Stimulated activated CD4-positive, alpha-beta T cell treated with anti-CD3 and anti-CD28 coated beads, Interleukin-1b, Interleukin-23, amount 100 ng/mL, for 4 hours (primary cell): ENCODE measurements around the gene VASH2.

Experiments
- DNase-seq, 2 donors: peaks; one replicate each; pipeline ENCODE4 v3.0.0-alpha.2; 2020; ENCODE audit warnings: low read depth in 2 of 2

VASH2 gene

DNA sequence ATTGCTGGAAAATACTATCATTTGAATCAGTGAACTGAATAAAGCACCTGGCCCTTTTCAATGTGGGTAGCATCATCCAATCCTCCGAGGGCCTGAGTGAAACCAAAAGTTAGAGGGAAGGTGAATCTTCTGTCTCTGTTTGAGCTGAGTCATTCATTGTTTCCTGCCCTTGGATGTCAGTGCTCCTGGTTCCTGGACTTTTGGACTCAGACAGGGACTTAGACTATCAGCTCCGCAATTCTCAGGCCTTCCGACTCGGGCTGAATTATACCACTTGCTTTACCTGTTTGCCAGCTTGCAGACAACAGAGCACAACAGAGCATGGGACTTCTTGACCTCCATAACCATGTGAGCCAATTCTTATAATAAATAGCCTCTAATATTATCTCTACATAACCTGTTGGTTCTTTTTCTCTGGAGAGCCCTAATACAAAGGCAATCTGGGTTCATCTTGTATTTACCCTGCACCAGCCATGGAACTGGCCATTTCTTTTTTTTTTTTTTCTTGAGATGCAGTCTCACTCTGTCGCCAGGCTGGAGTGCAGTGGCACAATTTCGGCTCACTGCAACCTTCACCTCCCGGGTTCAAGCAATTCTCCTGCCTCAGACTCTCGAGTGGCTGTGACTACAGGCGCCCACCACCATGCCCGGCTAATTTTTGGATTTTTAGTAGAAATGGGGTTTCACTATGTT lies 19.2 kb upstream of the VASH2 start:
- DNase-seq, result no peak

DNA sequence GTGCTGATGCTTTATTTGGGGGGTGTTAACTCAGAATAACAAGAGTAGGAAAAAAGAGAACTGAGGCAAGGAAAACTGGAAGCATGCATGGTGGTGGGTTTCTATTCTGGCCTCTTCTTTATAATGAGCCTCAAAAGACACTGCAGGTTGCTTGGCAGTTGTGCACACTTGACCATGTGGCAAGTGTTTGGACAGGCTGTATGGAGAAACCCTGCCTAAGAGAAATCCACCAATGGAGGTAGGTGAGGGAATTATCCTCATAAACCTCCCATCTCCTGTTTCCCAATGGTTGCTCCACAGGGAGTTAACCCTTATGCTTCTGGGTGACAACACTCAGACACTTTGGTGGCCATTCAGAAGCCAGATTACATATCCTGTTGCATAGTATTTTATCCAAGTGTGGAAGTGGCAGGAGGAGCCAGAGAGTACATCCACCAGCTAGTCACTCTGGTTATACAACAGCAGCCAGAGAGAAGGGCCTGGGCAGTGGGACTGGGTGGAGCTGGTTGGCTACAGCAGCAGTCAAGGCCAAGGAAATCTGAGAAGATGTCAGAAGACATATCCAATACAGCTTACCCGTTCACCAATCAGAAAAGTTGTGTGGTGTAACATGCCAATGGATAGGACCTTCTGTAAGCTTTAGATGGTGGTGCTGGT lies 16.4 kb upstream of the VASH2 start:
- no peak for DNase-seq

GRCh38 chr1:212935387-212935981 lies 14.9 kb upstream of the VASH2 start:
- DNase-seq, result no peak

DNA sequence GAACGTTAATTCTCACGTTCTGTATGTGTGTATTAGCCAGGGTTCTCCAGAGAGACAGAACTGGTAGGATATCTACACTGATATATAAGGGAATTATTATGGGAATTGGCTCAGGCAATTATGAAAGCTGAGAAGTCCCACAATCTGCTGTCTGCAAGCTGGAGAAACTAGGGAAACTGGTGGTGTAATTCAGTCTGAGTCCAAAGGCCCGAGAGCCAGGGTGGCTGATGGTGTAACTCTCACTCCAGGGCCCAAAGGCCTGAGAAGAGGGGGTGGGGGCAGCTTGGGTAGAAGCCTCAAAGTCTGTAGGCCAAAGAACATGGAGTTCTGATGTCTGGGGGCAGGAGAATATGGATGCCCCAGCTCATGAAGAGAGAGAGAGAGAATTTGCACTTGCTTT lies 13.3 kb upstream of the VASH2 start:
- no peak for DNase-seq

DNA sequence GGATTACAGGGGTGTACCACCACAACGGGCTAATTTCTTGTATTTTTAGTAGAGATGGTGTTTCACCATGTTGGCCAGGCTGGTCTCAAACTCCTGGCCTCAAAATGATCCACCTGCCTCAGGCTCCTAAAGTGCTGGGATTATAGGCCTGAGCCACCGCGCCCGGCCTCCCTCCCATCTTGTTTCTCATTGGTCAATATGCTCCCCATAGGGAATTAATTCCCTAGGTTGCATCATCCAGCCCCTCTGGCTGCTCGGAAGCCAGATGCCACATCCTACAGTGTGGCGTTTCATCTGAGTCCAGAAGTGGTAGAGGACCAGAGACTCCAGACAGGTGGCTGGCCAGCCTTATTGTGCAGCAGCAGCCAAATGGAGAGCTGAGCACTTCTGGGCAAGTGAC lies 11.5 kb upstream of the VASH2 start:
- DNase-seq, result no peak

- DNase-seq, result no peak
Measured at GRCh38 chr1:212941452-212941851, 8.9 kb upstream of the VASH2 start.

DNA sequence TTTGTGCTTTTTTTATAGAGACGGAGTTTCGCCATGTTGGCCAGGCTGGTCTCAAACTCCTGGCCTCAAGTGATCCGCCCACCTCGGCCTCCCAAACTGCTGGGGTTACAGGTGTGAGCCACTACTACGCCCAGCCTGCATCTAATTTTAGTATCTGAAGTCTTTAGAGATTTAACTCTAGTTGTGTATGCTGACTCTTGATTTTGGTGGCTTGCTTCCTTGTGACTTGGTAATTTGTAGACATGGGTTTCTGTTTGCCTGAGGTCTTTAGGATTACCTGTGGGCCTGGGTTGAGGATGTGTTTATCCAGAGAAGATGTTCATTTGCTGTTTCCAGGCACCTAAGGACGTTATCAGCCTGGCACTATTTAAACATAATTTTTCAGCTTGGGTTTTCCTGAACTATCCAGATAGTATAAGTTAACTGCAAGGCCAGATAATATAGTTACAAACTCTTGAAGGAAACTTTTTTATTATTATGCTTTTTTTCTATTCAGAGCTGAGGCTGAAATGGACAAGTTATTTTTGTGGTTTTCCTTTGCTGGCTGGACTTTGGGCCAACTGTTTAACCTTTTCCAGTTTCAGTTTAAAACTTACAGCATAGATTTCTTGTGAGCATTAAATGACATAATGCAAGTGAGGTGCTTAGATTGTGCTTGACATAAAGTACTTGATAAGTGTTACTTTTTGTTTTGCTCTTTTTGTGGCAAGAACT lies 7.5 kb upstream of the VASH2 start:
- DNase-seq, result no peak

DNA sequence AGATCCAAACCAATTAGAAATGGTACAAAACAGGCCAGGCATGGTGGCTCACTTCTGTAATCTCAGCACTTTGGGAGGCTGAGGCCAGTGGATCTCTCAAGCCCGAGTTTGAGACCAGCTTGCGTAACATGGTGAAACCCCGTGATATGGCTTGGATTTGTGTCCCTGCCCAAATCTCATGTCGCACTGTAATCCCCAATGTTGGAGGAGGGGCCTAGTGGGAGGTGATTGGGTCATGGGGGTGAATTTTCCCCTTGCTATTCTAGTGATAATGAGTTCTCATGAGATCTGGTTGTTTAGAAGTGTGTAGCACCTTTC lies 7.0 kb upstream of the VASH2 start:
- no peak for DNase-seq

DNA sequence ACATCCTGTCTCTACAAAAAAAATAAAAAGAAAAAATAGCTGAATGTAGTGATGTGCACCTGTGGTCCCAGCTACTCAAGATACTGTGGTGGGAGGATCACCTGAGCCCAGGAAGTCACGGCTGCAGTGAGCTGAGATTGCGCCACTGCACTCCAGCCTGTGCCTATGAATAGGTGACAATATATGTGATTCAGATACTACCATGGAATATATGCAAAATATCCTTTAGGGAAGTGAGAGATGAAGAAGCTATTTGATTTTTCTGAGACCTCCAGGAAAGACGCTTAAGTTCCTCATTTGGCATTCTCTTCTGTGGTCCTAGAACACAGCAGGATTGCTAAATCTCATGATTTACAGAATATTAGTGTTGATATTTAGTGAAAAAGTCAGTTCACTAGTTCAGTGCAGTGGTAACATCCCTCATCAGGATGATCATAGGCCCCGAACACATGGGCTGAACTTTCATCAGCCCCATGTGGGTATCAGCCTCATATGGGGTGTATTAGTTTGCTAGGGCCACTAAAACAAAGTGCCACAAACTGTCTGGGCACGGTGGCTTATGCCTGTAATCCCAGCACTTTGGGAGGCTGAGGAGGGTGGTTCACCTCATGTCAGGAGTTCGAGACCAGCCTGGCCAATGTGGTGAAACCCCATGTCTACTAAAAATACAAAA lies 6.0 kb upstream of the VASH2 start:
- no peak for DNase-seq

GRCh38 chr1:212945056-212945455 lies 5.3 kb upstream of the VASH2 start:
- no peak for DNase-seq

DNA sequence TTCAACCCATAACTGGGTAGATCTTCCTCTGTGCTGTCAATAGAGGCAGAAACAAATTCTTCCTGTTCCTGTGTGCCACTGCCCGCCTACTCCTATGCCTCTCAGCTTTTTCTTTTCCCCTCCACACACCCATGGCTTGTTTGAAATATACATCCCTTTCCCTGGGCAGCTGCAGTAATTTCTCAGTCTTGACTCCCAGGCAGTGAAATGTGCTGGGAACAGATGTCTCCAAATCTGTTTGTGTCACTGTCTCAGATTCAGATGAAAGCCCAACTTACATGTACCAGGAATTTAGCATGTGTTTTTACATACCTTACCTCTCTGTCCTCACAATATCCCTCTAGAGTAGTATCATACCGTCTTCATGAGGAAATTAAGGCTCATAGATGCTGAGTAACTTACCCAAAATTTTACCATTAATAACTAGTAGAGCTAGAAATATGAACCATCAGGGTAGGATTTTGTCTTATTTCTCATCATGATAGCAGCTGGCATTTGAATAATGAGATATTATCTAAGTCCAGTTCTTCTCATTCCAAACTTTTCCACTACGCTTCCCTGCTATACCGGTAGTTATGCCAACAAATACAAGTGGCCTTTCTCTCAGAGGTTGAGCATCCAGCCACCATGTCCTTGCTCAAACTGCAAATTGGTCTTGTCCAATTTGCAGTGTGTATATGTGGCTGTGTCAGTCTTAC lies 4.7 kb upstream of the VASH2 start:
- no peak for DNase-seq

DNA sequence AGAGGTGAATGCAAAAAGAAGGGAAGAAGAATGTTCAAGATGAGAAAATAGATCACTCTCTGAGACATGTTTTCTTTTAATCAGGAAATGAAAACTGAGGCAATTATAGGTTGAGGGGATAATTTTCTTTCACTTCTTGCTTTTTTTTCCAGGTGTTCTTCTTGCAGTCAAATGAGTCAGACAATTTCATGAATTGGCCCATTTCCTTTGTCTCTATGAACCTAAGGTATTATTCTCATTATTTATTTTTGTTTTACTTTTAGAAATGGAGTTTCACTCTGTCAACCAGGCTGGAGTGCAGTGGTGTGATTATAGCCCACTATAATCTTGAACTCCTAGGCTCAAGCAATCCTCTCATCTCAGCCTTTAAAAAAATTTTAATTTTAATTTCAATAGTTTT lies 3.5 kb upstream of the VASH2 start:
- no peak for DNase-seq

- DNase-seq, result no peak
Measured at GRCh38 chr1:212949771-212950170, 570 bp upstream of the VASH2 start.

- DNase-seq, result no peak
Measured at GRCh38 chr1:212951126-212951946, 995 bp downstream of the VASH2 start.

DNA sequence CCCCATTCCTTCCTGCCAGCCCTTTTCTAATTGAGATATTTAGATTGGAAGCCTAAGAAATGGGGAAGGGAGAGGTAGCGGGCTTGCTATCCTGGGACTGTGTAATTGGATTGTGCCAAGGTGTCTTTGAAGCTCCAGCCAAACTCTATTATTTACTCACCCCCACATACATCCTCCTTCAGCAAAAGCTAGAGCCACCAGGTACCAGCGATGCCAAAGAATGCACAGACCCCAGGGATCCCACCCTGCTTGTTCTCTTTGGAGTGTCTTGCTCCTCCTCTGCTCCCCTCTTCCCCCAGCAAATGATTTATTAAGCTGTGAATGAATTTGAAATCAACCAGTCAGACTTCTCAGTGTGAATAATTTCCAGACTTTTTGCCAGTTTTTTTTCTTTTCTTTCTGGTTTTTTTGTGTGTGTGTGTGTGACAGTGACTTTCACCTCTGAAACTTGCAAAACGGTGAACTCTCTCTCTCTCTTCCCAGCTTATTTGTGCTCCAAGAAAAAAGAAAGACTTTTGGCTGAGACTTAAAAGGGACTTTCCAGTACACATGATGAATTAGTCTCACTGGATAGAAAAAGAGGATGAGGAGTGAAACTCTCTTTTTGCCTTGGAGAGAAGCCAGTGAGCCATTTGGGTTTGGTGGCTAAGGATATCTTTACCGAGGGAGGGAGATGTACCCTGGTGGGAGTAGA lies 1.8 kb downstream of the VASH2 start:
- DNase-seq, result no peak

DNA sequence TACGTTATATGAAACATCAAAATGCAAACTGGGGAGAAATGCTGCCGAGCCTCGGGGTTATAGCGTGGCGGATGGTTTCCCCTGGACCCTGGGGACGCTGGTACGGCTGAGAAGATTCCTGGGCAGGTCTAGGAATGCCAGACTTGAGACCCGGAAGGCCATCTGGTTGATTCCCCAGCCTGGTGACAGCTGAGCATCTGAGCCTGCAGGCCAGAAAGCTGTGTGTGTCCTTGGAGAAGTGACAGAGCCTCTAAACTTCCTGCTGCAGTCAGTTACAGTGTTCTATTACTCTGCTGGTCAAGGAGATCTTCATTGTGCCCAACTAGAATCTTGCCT lies 2.3 kb downstream of the VASH2 start:
- no peak for DNase-seq

DNA sequence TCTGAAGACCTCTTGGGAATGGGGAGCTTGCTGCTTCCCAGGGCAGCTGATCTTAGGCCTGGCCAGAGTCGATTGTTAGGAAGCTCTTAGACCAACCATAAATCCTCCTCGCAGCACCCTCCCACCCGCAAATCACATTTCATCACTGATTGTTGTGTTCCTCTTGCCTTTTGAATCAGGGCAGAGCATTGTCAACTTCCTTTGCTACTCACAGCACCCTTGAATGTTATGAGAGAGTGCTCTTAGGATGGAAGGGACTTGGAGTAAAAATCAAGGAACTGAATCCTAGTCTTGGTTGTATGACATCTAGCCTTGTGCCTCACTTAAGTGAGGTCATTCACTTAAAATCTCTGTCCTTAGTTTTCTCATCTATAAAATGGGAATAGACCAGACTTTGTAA lies 3.0 kb downstream of the VASH2 start:
- no peak for DNase-seq

DNA sequence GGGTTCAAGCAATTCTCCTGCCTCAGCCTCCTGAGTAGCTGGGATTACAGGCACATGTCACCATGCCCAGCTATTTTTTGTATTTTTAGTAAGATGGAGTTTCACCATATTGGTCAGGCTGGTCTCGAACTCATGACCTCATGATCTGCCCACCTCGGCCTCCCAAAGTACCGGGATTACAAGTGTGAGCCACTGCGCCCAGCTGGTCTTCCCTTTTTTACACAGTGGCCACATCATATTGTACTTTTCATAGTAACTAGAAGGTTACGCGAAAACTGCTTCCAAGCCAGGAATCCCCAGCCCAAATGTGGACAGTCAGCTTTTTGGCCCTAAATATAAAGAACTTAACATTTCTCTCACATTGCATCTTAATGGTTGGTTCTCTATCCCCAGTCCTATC lies 4.2 kb downstream of the VASH2 start:
- no peak for DNase-seq

DNA sequence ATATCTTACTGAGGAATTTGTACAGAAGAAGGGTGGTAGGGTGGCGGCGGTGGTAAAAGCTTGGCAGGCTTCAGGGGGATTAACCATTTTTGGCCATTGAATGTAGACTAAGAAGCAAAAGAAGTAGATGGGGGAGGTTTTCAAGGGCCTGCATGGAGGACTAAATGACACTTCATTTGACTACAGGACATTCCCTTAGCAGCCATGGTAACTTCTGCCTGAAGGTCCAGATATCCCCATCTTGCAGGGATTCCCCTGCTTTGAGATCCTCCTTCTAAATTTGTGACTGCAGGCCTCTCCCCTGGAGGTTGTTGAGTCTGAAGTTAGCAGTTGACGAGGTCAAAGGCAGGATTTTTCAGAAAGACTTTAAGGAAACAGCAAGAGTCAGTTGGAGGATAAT lies 4.8 kb downstream of the VASH2 start:
- DNase-seq, result no peak

- DNase-seq, result no peak
Measured at GRCh38 chr1:212955961-212956620, 5.8 kb downstream of the VASH2 start.
